IMR-90 (cell line): Measurements from ENCODE around the gene FCRL6. TPM values are rescaled to one million over a fixed set of nuclear protein-coding genes. Genes with fewer than 3 reads are reported as not detected.

Experiments
- ATAC-seq: fragments of 200-7000 bp; cut with Tn5 transposase; 2 replicates; pipeline ENCODE4 v1.9.1; 2020; ENCODE audit warnings: low read depth, mild to moderate bottlenecking, moderate library complexity
- BruUV-seq: library from RNA; stranded (reverse); fragments of 400-500 nt; replicated peaks from 2 replicates; lab custom pipeline; 2021; lab: Mats Ljungman, UMichigan
- CTCF ChIA-PET: fragments of 300-600 bp; formaldehyde crosslinking; extraction: SDS; loops from one replicate; lab custom pipeline; 2021; ENCODE audit warnings: antibody characterized with exemption; lab: Yijun Ruan, JAX
- POLR2A ChIA-PET: fragments of 300-600 bp; sonication (Branson Sonifier 250); formaldehyde crosslinking; loops from one replicate; lab custom pipeline; 2022; ENCODE audit warnings: antibody characterized with exemption; ENCODE audit not compliant: unreplicated experiment; lab: Charles Lee
- DNase-seq: peaks from one replicate; pipeline ENCODE4 v3.0.0; 2013
- H2AFZ ChIP-seq: replicated peaks from 2 replicates; pipeline ENCODE3; 2013; ENCODE audit warnings: low read length, mild to moderate bottlenecking; ENCODE audit not compliant: poor library complexity
- H2AK5ac ChIP-seq: 2 replicates; pipeline ENCODE4 v1.6.1; 2013; ENCODE audit warnings: low read depth, low read length, inconsistent platforms
- H2AK9ac ChIP-seq: replicated peaks from 2 replicates; pipeline ENCODE3; 2013; ENCODE audit warnings: mild to moderate bottlenecking, low read depth, low read length, moderate library complexity; ENCODE audit not compliant: poor library complexity
- H2BK120ac ChIP-seq: 2 replicates; pipeline ENCODE4 v1.6.1; 2013; ENCODE audit warnings: low read depth, low read length, inconsistent platforms
- H2BK15ac ChIP-seq: 3 replicates; pipeline ENCODE4 v1.6.1; 2013; ENCODE audit warnings: low read depth, low read length, inconsistent platforms
- H2BK20ac ChIP-seq: 2 replicates; pipeline ENCODE4 v1.6.1; 2013; ENCODE audit warnings: low read depth, mild to moderate bottlenecking, inconsistent platforms, low read length, moderate library complexity
- H2BK5ac ChIP-seq: 2 replicates; pipeline ENCODE4 v1.6.1; 2013; ENCODE audit warnings: mild to moderate bottlenecking, low read depth, low read length, inconsistent platforms; ENCODE audit not compliant: poor library complexity, severe bottlenecking
- H3K14ac ChIP-seq: replicated peaks from 2 replicates; pipeline ENCODE4 v1.6.1; 2013; ENCODE audit warnings: low read depth, low read length, inconsistent platforms
- H3K18ac ChIP-seq: 2 replicates; pipeline ENCODE4 v1.6.1; 2013; ENCODE audit warnings: low read depth, low read length, control low read depth
- H3K23ac ChIP-seq: 2 replicates; pipeline ENCODE4 v1.6.1; 2013; ENCODE audit warnings: low read depth, low read length, inconsistent platforms
- H3K27ac ChIP-seq: 2 replicates; pipeline ENCODE4 v1.5.1; 2013; ENCODE audit warnings: mild to moderate bottlenecking, control low read depth, low read length; ENCODE audit not compliant: insufficient read depth
- H3K27me3 ChIP-seq: 2 replicates; pipeline ENCODE4 v1.6.1; 2013; ENCODE audit warnings: low read length; ENCODE audit not compliant: control insufficient read depth, insufficient read depth
- H3K36me3 ChIP-seq: 2 replicates; pipeline ENCODE4 v1.6.1; 2013; ENCODE audit warnings: low read length, mixed read lengths; ENCODE audit not compliant: control insufficient read depth, insufficient read depth
- H3K4ac ChIP-seq: 2 replicates; pipeline ENCODE4 v1.6.1; 2013; ENCODE audit warnings: low read depth, low read length, inconsistent platforms
- H3K4me1 ChIP-seq: 2 replicates; pipeline ENCODE4 v1.6.1; 2013; ENCODE audit warnings: low read length, mixed read lengths; ENCODE audit not compliant: control insufficient read depth, insufficient read depth
- H3K4me2 ChIP-seq: 2 replicates; pipeline ENCODE4 v1.6.1; 2013; ENCODE audit warnings: low read depth, mild to moderate bottlenecking, control low read depth, low read length, moderate library complexity
- H3K4me3 ChIP-seq: 2 replicates; pipeline ENCODE4 v1.5.1; 2013; ENCODE audit warnings: low read depth, mild to moderate bottlenecking, control low read depth, low read length, moderate library complexity; ENCODE audit not compliant: insufficient read depth
- H3K56ac ChIP-seq: 2 replicates; pipeline ENCODE4 v1.6.1; 2013; ENCODE audit warnings: low read length, inconsistent platforms; ENCODE audit not compliant: insufficient read depth; ENCODE audit errors: extremely low read depth
- H3K79me1 ChIP-seq, 2 experiments: 2 replicates each; pipeline ENCODE4 v1.6.1; 2013; ENCODE audit warnings: low read length in 2 of 2, inconsistent platforms in 1 of 2, low read depth in 1 of 2
- H3K9ac ChIP-seq: 2 replicates; pipeline ENCODE4 v1.6.1; 2013; ENCODE audit warnings: low read depth, low read length, control low read depth
- H3K9me1 ChIP-seq: 2 replicates; pipeline ENCODE4 v1.6.1; 2013; ENCODE audit warnings: low read length, inconsistent platforms; ENCODE audit not compliant: insufficient read depth
- H3K9me3 ChIP-seq: 2 replicates; pipeline ENCODE4 v1.6.1; 2013; ENCODE audit warnings: low read length; ENCODE audit not compliant: control insufficient read depth, insufficient read depth
- H4K20me1 ChIP-seq: 2 replicates; pipeline ENCODE4 v1.6.1; 2013; ENCODE audit warnings: low read length, inconsistent platforms; ENCODE audit not compliant: insufficient read depth
- H4K5ac ChIP-seq: 2 replicates; pipeline ENCODE4 v1.6.1; 2013; ENCODE audit warnings: mild to moderate bottlenecking, low read depth, low read length, control low read depth
- H4K8ac ChIP-seq, 2 experiments: 2 replicates each; pipeline ENCODE4 v1.6.1; 2013; ENCODE audit warnings: low read depth in 2 of 2, low read length in 2 of 2, control low read depth in 1 of 2, inconsistent platforms in 1 of 2
- H4K91ac ChIP-seq: 2 replicates; pipeline ENCODE4 v1.6.1; 2013; ENCODE audit warnings: low read depth, low read length, inconsistent platforms; ENCODE audit not compliant: insufficient read depth
- BHLHE40 ChIP-seq: fragments of 150-350 bp; IDR thresholded peaks from 2 replicates; pipeline ENCODE4 v1.6.1; 2016; ENCODE audit warnings: mild to moderate bottlenecking, low read depth, low read length
- CHD1 ChIP-seq: IDR thresholded peaks from 2 replicates; pipeline ENCODE4 v1.6.1; 2012; ENCODE audit warnings: low read depth, low read length, improper control_type of control experiment
- MAFK ChIP-seq: IDR thresholded peaks from 2 replicates; pipeline ENCODE4 v1.6.1; 2012; ENCODE audit warnings: low read depth, low read length, improper control_type of control experiment
- MAZ ChIP-seq: IDR thresholded peaks from 2 replicates; pipeline ENCODE4 v1.6.1; 2012; ENCODE audit warnings: low read depth, mild to moderate bottlenecking, low read length, improper control_type of control experiment, moderate library complexity, borderline replicate concordance
- MXI1 ChIP-seq: IDR thresholded peaks from 2 replicates; pipeline ENCODE4 v1.6.1; 2012; ENCODE audit warnings: low read depth, mild to moderate bottlenecking, low read length, moderate library complexity, borderline replicate concordance
- NFE2L2 ChIP-seq: fragments of 150-350 bp; IDR thresholded peaks from 2 replicates; pipeline ENCODE4 v1.6.1; 2016; ENCODE audit warnings: low read depth, mild to moderate bottlenecking, low read length
- POLR2A ChIP-seq: IDR thresholded peaks from 2 replicates; pipeline ENCODE4 v1.6.1; 2012; ENCODE audit warnings: mild to moderate bottlenecking, low read depth, low read length
- RAD21 ChIP-seq: IDR thresholded peaks from 2 replicates; pipeline ENCODE4 v1.6.1; 2012; ENCODE audit warnings: low read length, improper control_type of control experiment
- RCOR1 ChIP-seq: IDR thresholded peaks from 2 replicates; pipeline ENCODE4 v1.6.1; 2012; ENCODE audit warnings: mild to moderate bottlenecking, low read length, improper control_type of control experiment; ENCODE audit not compliant: insufficient replicate concordance
- RFX5 ChIP-seq: IDR thresholded peaks from 2 replicates; pipeline ENCODE4 v1.8.0; 2012; ENCODE audit warnings: low read depth, mild to moderate bottlenecking, low read length, moderate library complexity
- SMC3 ChIP-seq: fragments of 150-350 bp; IDR thresholded peaks from 2 replicates; pipeline ENCODE4 v1.6.1; 2016; ENCODE audit warnings: low read depth, mild to moderate bottlenecking, antibody characterized with exemption, low read length, moderate library complexity
- WGBS, 2 experiments: methylation state at CpG; one replicate each; pipeline versions ENCODE4 v1.1.5 to v1.1.7; 2013; ENCODE audit warnings: missing lambda C conversion rate in 2 of 2; ENCODE audit not compliant: insufficient read length in 1 of 2; ENCODE audit errors: extremely low coverage in 2 of 2; 5-methylcytosine and 5-hydroxymethylcytosine counted together
- dilution Hi-C: fragments of 300-500 bp; cut with HindIII; formaldehyde crosslinking; loops from one replicate; pipeline ENCODE4 v1.14.3; 2018; ENCODE audit warnings: low sequenced_read_pairs; ENCODE audit not compliant: unreplicated experiment
- in situ Hi-C: fragments of 300-500 bp; cut with MboI; formaldehyde crosslinking; loops from 3 replicates; pipeline ENCODE4 v1.14.3; 2019; ENCODE audit warnings: low sequenced_read_pairs, inconsistent platforms, mixed read lengths
- intact Hi-C: fragments of 100-400 bp; cut with micrococcal nuclease; formaldehyde crosslinking; loops from 2 replicates; pipeline ENCODE4 v1.10.0; 2022
- polyA plus RNA-seq, 3 experiments: library from polyadenylated mRNA; depleted of rRNA; stranded (reverse); fragments of >200 nt; gene quantifications; 2 replicates each; pipeline ENCODE4 v1.2.3, GENCODE V29; 2012; ENCODE audit warnings: low replicate concordance in 1 of 3
- total RNA-seq: library from RNA; depleted of rRNA; stranded (reverse); fragments of >200 nt; gene quantifications from 2 replicates; pipeline ENCODE4 v1.2.3, GENCODE V29; 2012
- TF ChIP-seq, protein P1 (sequence below): conservative IDR thresholded peaks from 2 replicates; pipeline ENCODE4 v1.5.1; 2012; ENCODE audit warnings: mild to moderate bottlenecking, low read depth, low read length, improper control_type of control experiment
- TF ChIP-seq, protein P2 (sequence below): fragments of 150-350 bp; IDR thresholded peaks from 2 replicates; pipeline ENCODE4 v1.6.1; 2017; ENCODE audit warnings: mild to moderate bottlenecking, antibody characterized with exemption, low read length, low read depth
- TF ChIP-seq, protein P3 (sequence below): fragments of 150-350 bp; IDR thresholded peaks from 2 replicates; pipeline ENCODE4 v1.6.1; 2016; ENCODE audit warnings: low read depth, mild to moderate bottlenecking, low read length, moderate library complexity, borderline replicate concordance

Gene FCRL6
- total and polyA plus RNA-seq, 2 of the 4 experiments (the other 2 are of a cell fraction), result not detected

DNA sequence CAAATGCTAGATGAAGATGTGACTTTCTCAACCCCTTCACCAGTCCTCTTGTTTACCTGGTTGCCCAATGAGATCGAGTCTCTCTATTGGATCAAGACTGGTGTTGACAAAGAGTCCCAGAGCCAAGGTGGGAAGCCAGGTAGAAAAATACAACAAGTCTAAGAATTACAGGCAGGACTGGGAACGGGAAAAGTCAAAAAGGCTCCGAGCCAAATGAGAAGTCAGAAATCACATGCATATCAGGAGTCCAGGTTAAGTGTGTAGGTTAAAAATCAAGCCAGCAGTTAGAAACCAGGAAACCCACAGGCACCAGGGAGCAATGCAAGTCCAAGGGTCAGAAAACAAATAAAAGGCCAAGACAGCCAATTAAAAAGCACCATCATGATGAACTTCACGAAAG, 48.8 kb upstream of the FCRL6 start (continued):
- TF ChIP-seq NFE2L2, result no peak

DNA sequence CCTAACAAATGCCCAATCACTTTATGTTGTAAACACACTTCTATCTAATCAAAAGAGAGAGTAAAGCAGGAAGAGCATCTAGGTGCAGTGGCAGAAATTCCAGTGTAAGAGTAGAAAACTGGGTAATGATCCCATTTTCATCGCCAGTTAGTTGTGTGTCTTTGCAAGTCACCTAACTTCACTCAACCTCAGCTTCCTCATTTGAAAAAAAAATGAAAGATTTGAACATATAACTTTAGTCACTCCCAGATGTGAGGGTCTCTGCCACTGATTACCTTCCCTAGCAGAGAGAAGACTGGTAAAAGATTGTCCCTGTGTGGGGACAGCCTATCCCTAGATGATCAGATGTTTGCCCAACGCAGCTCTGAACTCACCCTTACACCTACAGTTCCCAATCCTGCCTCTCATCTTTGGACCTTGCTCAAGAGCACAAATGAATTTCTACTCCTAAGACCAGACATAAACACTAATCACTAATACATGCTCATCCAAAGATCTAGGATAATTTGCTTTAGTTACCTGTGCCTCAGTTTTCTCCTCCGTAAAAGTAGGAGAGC, 46.6 kb upstream of the FCRL6 start:
- no TSS peak for BruUV-seq

More for the DNA sequence above, 46.6 kb upstream of the FCRL6 start:
- Histone ChIP-seq H3K27me3 (no peaks in the 10 kb centered on the region; the same call in 1 of the 2 replicates), H3K27ac (no peak overlapping the region), H2AK9ac (no peak overlapping the region), H4K5ac (no peak overlapping the region), H3K79me1 (no peaks in the 10 kb centered on the region), H3K4ac (no peak overlapping the region), H3K14ac (no peak overlapping the region), H3K23ac (no peak overlapping the region), H4K8ac (no peak overlapping the region), H4K20me1 (no peaks in the 10 kb centered on the region), H2BK15ac (no peak overlapping the region), H3K36me3 (no peaks in the 10 kb centered on the region), H3K4me2 (no peak overlapping the region), H4K91ac (no peak overlapping the region), H2AFZ (no peak overlapping the region), H3K9me1 (no peaks in the 10 kb centered on the region), H3K4me1 (no peaks in the 10 kb centered on the region), H2AK5ac (no peak overlapping the region), H2BK120ac (no peak overlapping the region), H3K9ac (no peak overlapping the region), H2BK5ac (no peak overlapping the region), H3K18ac (no peak overlapping the region), H2BK20ac (no peak overlapping the region), H3K56ac (no peak overlapping the region), H3K9me3 (no peaks in the 10 kb centered on the region), H3K4me3 (no peak overlapping the region)
- ATAC-seq (no peak), DNase-seq (no peak)
- no CpG with 5 or more reads among the region's 3 CpGs for WGBS, 2 experiments
- intact Hi-C loops, result no loop called here
- CTCF ChIA-PET, result no interaction called here
- no peak for TF ChIP-seq MAFK
- TF ChIP-seq SMC3, result no peak
- TF ChIP-seq, protein P1, sequence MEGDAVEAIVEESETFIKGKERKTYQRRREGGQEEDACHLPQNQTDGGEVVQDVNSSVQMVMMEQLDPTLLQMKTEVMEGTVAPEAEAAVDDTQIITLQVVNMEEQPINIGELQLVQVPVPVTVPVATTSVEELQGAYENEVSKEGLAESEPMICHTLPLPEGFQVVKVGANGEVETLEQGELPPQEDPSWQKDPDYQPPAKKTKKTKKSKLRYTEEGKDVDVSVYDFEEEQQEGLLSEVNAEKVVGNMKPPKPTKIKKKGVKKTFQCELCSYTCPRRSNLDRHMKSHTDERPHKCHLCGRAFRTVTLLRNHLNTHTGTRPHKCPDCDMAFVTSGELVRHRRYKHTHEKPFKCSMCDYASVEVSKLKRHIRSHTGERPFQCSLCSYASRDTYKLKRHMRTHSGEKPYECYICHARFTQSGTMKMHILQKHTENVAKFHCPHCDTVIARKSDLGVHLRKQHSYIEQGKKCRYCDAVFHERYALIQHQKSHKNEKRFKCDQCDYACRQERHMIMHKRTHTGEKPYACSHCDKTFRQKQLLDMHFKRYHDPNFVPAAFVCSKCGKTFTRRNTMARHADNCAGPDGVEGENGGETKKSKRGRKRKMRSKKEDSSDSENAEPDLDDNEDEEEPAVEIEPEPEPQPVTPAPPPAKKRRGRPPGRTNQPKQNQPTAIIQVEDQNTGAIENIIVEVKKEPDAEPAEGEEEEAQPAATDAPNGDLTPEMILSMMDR, result no peak
- no peak for TF ChIP-seq CHD1
- TF ChIP-seq MXI1, result no peak
- no peak for TF ChIP-seq MAZ
- no peak for TF ChIP-seq NFE2L2
- TF ChIP-seq, protein P2, sequence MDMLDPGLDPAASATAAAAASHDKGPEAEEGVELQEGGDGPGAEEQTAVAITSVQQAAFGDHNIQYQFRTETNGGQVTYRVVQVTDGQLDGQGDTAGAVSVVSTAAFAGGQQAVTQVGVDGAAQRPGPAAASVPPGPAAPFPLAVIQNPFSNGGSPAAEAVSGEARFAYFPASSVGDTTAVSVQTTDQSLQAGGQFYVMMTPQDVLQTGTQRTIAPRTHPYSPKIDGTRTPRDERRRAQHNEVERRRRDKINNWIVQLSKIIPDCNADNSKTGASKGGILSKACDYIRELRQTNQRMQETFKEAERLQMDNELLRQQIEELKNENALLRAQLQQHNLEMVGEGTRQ, result no peak
- TF ChIP-seq RAD21, result no peak
- TF ChIP-seq RCOR1, result no peak
- TF ChIP-seq BHLHE40, result no peak
- TF ChIP-seq, protein P3, sequence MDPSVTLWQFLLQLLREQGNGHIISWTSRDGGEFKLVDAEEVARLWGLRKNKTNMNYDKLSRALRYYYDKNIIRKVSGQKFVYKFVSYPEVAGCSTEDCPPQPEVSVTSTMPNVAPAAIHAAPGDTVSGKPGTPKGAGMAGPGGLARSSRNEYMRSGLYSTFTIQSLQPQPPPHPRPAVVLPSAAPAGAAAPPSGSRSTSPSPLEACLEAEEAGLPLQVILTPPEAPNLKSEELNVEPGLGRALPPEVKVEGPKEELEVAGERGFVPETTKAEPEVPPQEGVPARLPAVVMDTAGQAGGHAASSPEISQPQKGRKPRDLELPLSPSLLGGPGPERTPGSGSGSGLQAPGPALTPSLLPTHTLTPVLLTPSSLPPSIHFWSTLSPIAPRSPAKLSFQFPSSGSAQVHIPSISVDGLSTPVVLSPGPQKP, result no peak
- TF ChIP-seq RFX5, result no peak
- no peak for TF ChIP-seq POLR2A
- POLR2A ChIA-PET, result no interaction called here
- dilution Hi-C loops, result no loop called here
- in situ Hi-C loops, result no loop called here
